Panc1 (cell line): Measurements from ENCODE around the gene GSX2.

ENCODE experiments used
- CTCF ChIP-seq: fragments of 450-650 bp; IDR thresholded peaks from 2 replicates; pipeline ENCODE4 v1.5.1; 2017; ENCODE audit warnings: mild to moderate bottlenecking
- POLR2AphosphoS5 ChIP-seq: IDR thresholded peaks from 2 replicates; pipeline ENCODE4 v1.6.1; 2012; ENCODE audit warnings: mild to moderate bottlenecking, low read depth, low read length, moderate library complexity

- TF ChIP-seq POLR2AphosphoS5 (no peak), CTCF (no peak)
These were observed 10.1 kb downstream of the GSX2 start for GRCh38 chr4:54110019-54110416.
